Kidney glomerular epithelial cell (primary cell): ENCODE data around the gene GPATCH2L.

Experiments used
- DNase-seq: peaks from one replicate; lab custom pipeline; 2025; lab: John Stamatoyannopoulos, UW

Gene GPATCH2L

DNA sequence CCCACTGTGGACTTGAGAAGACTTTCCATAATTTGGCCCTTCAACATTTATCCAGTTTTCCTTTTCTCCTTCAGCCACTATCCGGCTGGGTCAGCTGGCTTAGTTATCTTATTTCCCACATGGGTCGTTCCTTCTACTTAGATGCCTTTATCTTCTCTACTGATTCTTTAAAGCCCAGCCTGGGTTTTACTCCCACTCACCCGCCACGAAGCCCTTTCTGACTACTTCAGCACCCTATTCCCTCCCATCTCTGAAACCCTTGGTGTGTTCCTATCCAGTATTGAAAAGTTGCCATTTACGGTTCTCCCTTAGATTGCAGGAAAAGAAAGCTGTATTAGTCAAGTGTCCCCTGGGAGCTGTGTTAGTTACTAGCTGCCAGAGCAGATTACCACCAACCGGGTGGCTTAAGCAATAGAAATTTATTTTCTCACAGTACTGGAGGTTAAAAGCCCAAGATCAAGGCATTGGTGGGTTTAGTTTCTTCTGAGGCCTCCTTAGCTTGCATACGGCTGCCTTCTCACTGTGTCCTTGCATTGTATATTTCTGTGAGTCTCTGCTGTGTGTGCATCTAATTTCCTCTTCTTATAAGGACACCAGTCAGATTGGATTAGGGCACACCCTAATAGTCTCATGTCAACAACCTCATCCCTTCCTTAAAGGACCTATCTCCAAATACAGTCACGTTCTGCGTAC, 105.5 kb downstream of the GPATCH2L start:
- DNase-seq = no peak

- DNase-seq = no peak
Measured at GRCh38 chr14:76257842-76258397, 106.2 kb downstream of the GPATCH2L start.

DNA sequence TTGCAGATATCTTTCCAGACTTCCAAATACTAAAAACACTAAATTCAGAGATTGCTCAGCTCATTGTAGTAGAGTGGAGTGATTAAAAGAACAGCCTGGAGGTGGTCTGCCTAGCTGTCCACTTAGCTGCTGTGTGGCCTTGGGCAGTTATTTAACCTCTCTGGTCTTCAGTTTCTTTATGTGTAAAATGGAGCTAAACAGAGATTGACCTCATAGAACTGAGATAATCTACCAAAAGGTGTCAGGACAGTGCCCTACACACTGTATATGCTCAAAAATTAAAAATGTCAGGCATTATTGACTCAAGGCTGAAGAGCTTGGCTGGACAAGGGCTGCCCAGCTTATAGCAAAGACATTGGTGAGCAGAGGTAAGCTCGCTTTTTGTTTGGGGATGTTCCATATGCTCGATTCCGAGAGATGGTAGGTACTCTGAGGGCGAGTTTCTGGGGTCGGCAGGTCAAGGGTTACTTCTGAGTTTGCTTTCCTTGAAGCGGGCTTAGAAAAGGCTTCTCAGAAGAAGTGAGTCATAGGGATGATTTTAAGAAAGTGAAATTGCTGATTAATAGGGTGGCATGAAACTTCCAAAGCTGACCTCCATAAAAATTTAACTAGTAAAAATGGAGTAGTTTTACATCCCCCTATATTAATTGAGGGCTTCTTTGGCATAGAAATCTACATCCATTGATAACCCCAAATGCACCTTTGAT, 107.5 kb downstream of the GPATCH2L start:
- DNase-seq = no peak

GRCh38 chr14:76260749-76261148, 109.0 kb downstream of the GPATCH2L start:
- DNase-seq = no peak

DNA sequence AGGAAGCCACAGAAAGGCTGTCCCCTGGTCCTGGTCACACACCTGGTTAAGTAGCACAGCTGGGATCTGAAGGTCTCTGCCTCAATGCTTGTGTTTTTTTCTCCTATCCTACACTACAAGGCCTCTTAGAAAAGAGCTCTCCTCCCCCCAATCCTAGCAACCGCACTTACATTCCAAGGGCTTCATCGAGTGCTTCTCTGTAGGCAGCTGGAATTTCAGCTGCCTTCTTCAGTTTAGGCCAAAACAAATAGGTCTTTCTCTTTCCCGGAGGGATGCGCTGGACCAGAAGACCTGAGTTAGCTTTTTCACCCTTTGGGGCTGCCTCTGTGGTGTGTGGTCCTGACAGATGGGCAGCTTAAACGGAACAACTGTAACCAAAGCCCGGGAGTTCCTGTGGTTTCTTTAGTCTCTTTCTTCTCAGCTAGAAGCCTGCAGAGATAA, 109.7 kb downstream of the GPATCH2L start:
- peak; percentile 16 for DNase-seq

- no peak for DNase-seq
Measured at GRCh38 chr14:76262641-76263040, 110.9 kb downstream of the GPATCH2L start.
